NCI-H1417 treated with DMSO at 0.1 percent for 48 hours (cell line): Measurements from ENCODE around the gene KIR2DL3.
"Not testable (repeated sequence)": the region's sequence is repeated elsewhere in the genome, so short reads cannot be mapped to it uniquely, and the experiment has no call there.

Experiments
- DNase-seq: peaks from one replicate; lab custom pipeline; 2025; lab: John Stamatoyannopoulos, UW

The KIR2DL3 gene

GRCh38 chr19:54738306-54738705 is at the start of gene KIR2DL3:
KIR2DL3 (plus strand) TSS chr19:54738513; CDS start chr19:54738546, 33 bp downstream.
- not testable (repeated sequence) for DNase-seq

GRCh38 chr19:54691582-54692297 is 46.6 kb upstream of the KIR2DL3 start:
- DNase-seq: no peak

- no peak for DNase-seq
Measured at GRCh38 chr19:54692298-54692615, 46.1 kb upstream of the KIR2DL3 start.

GRCh38 chr19:54694648-54695047 is 43.7 kb upstream of the KIR2DL3 start:
- no peak for DNase-seq

- no peak for DNase-seq
Measured at GRCh38 chr19:54696117-54696548, 42.2 kb upstream of the KIR2DL3 start.

- no peak for DNase-seq
Measured at GRCh38 chr19:54696766-54697165, 41.5 kb upstream of the KIR2DL3 start.

GRCh38 chr19:54697716-54698115 is 40.6 kb upstream of the KIR2DL3 start:
- not testable (repeated sequence) for DNase-seq

GRCh38 chr19:54704928-54705327 is 33.4 kb upstream of the KIR2DL3 start:
- no peak for DNase-seq

- DNase-seq: no peak
Measured at GRCh38 chr19:54707962-54708361, 30.4 kb upstream of the KIR2DL3 start.

GRCh38 chr19:54708781-54709180 is 29.5 kb upstream of the KIR2DL3 start:
- no peak for DNase-seq

GRCh38 chr19:54709212-54709948 is 28.9 kb upstream of the KIR2DL3 start:
- DNase-seq: no peak

GRCh38 chr19:54709956-54710355 is 28.4 kb upstream of the KIR2DL3 start:
- DNase-seq: not testable (repeated sequence)

- DNase-seq: no peak
Measured at GRCh38 chr19:54724142-54724541, 14.2 kb upstream of the KIR2DL3 start, which contains the start of gene KIR3DL3. KIR3DL3 (plus strand) TSS chr19:54724442; CDS start chr19:54724497, 55 bp downstream.

GRCh38 chr19:54724644-54725043 is 13.7 kb upstream of the KIR2DL3 start:
- no peak for DNase-seq

- no peak for DNase-seq
Measured at GRCh38 chr19:54725321-54725720, 13.0 kb upstream of the KIR2DL3 start.

- no peak for DNase-seq
Measured at GRCh38 chr19:54727562-54727961, 10.8 kb upstream of the KIR2DL3 start.

GRCh38 chr19:54728167-54728566 is 10.1 kb upstream of the KIR2DL3 start:
- no peak for DNase-seq

- DNase-seq: no peak
Measured at GRCh38 chr19:54729416-54730188, 8.7 kb upstream of the KIR2DL3 start.

GRCh38 chr19:54731191-54731590 is 7.1 kb upstream of the KIR2DL3 start:
- DNase-seq: no peak

- no peak for DNase-seq
Measured at GRCh38 chr19:54738715-54739114, 402 bp downstream of the KIR2DL3 start.

GRCh38 chr19:54739587-54740497 is 1.5 kb downstream of the KIR2DL3 start:
- DNase-seq: no peak

GRCh38 chr19:54741950-54742349 is 3.6 kb downstream of the KIR2DL3 start:
- DNase-seq: not testable (repeated sequence)
